Measurements from ENCODE around the gene PROM2.

The PROM2 gene

DNA sequence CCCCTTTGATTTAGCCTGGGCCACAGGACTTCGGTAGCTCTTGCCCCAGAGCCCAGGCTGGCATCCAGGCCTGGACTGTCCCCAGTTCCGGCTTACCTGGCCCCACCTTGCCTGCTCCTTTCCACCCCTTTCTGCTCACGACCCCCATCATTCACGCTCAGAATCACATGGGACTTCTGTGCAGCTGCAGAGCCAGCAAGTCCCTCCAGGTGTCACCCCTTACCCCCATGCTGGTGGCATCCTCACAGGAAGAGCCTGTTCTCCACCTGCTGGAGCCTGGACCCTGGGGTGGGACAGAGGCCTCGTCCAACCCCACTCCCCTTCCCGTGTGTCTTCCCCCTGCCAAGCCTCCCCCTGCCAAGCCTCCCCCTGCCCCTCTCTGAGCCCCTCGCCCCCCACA is 15.0 kb downstream of the PROM2 start:
- peak in 1 of 3 experiments; percentile 3 for DNase-seq

DNA sequence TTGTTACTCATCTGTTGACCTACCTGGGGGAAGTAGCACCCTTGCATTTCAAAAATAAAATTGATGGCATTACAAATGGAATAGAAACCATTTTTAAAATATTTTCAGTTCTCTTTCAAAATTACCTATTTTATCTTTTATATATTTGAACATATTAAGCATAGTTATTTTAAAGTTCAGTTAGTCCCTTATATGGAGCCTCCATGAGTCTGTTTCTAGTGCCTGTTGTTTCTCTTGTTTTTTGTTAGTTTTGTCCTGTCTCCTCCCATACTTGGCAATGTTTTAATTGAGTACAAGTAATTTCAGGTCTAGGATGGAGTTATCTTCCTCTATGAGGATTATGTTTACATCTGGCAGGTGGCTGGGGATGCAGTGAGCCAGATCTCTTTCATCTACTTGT is 17.0 kb downstream of the PROM2 start:
- DNase-seq: no peak

DNA sequence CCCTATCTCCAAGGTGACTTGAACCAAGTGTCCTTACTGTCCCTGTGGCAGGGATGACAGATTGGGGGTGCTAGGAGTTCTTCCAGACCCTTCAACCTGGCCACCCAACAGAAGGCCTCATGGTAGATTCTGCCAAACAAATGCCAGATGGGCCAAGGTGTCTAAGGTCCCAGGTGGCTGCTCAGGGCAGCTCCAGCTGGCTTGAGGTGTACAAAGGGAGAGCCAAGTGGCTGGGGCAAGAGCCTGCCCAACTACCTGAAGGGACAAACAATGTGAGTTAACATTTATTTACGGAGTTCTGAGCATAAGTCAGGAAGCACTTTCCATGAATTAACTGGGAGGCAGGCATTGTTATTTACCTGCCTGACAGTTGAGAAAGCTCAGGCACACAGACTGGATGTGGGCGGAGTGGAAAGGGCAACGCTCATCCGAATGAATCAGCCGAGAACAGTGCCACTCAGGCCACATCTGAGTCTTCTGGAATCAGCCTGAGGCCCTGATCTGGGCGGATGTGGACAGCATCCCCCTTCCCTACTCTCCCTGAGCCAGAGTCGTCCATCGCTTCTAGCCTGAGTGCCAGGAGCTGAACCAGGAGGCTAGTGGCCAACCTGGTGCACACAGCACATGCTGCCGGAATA is 18.5 kb downstream of the PROM2 start:
- DNase-seq: no peak

DNA sequence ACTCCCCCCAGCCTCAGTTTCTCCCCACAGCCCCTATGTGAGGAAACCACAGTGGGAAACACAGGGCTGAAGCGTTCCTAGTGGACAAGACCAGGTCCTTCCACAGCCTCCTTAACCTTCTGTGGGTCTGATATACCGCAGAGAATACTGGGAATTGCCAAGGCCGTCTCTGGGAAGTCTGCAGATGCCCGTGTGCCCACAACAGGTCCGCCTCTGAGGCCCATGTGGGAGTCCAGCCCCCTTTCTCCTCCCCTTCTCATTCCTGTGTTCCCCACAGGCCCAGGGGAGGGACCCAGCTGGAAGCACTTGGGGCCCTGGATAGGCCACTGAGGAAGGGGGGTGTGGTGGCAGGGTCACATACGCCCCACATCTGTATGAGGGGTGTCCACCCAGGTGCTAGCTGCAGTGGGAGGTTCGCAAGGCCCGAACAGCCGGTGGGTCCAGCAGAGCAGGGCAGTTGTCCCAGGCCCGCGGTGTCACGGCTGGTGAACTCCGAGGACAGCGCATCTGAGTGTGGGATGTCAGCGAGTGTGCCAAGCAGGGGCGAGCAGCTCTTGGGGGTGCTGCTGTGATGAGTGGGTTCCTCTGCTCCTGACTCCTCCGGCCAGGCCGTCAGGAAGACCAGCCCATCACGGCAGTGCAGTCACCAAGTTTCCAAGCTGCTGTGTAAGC is 20.5 kb downstream of the PROM2 start:
- DNase-seq: no peak

DNA sequence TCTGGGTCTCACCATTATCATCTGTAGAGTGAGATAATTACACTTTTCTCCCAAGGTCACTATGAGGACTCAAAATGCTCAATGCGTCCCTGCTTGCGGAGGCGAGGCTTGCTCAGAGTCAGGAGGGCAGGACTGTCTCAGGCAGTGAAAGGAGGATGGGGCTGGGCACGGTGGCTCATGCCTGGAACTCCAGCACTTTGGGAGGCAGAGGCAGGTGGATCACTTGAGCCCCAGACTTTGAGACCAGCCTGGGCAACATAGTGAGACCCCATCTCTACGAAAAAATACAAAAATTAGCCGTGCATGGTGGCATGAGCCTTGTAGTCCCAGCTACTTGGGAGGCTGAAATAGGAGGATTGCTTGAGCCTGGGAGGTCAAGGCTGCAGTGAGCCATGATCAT is 21.1 kb downstream of the PROM2 start:
- no peak for DNase-seq

DNA sequence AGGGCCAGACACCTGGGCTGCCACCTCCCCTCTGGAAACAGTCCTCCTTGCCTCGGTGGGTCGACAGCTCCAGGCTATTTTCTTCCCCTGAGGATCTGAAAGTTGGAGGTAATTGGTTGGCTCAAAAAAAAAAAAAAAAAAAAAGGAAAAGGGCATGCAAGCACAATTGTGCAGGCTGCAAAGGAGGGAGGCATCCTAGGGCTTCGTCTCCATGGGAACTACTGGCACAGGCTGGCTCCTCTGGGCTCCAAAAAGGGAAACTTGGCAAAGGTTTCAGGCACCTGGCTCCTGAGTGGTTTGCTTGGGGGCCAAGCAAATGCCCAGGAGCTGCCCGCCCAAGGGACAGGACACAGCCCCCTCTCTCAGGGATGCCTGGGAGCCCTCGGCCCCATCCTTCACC is 21.8 kb downstream of the PROM2 start:
- peak; percentile 25 to 93 (median 73) for DNase-seq

DNA sequence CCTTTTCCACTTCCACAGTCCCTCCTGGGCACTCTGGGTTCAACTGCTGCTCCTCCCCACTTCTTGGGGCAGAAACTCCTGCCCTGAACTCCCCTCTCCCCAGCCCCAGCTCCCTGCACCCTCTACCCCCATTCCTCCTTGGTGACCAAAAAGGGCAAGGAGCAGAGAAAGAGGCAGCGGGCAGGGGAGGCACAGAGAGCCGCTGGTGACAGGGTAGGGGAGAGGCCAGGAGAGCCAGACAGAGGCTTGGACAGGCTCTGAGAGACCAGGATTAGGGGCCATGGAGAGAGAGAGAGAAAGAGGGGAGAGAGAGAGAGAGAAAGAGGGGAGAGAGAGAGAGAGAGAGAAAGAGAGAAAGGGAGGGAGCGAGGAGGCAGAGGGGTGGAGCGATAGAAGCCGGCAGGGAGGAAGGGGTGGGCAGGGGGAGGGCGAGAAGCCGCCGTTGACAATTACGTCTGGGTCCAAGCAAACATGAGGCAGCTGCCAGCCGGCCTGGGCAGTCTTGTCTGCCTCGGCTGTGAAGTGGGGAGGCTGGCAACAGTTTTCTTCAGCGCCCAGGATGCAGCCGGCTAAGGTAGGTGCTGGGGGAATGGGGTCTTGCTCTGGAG is 22.7 kb downstream of the PROM2 start, which contains the start of gene KCNIP3:
TSS of gene KCNIP3 (plus strand) at position 468 of the 608 bp plus-strand sequence. CDS start at position 560, 92 bp downstream.
- DNase-seq: peak; percentile 13 to 88 (median 80)

DNA sequence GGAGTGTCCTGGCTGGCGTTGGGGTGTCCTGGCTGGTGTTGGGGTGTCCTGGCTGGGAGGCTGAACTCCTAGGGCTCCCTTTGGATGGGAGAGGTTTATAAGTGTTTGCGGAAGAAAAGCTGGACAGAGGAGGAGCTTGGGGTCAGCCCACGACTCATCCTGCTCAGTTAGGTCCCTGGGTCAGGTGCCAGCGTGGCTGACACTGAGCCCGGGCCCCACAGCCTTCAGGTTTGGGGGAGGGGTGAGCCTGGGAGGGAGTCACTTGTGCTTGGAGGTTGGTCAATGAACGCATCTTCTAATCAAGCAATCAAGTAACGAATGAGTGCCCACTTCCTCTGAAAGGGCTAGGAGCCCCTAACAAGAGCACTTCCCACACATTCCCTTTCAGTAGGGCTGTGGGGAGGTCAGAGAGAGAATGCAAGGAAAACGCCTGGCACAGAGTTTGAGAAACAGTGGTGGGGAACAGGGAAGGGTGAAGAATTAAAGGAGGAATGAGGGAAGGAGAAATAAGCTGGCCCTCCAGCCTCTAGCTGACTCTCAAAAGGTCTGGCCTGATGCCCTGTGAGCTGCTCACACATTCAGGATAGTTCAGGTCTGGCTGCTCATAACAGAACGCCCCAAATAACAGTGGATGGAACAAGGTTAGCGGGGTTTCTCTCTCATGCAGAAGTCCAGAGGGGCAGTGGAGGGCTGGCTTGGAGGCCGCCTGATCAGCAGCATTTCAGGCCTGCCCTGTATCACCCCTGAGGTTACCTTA is 23.6 kb downstream of the PROM2 start:
- DNase-seq: peak in 2 of 3 experiments; percentile 30 to 66

DNA sequence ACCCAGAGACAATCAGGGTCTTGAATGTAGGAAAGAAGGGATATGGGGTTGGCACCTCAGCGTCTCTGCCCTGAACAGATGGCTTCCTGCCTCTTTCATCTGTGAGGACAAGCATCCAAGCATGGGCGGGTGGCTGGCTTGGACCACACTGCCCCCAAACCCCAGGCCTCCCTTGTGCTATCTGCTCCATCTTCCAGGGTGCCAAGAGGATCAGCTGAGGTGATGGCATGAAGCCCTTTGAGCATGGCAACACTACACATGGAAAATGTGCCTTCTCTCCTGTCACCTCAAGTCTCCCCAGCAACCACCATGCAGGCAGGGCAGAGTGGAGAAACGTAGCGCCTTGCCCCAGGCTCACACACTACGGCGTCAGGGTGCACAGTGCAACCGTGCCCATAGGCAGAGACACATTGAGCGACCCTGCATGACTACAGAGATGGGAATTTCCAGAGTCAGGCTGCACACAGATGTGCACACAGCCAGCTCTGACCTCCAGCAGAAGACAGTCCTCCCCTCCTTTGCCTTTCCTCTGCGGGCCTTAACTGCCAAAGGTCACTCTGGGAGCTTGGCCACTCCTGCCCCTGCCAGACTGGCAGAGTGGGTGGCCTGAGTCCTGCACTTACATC is 24.4 kb downstream of the PROM2 start:
- no peak for DNase-seq

DNA sequence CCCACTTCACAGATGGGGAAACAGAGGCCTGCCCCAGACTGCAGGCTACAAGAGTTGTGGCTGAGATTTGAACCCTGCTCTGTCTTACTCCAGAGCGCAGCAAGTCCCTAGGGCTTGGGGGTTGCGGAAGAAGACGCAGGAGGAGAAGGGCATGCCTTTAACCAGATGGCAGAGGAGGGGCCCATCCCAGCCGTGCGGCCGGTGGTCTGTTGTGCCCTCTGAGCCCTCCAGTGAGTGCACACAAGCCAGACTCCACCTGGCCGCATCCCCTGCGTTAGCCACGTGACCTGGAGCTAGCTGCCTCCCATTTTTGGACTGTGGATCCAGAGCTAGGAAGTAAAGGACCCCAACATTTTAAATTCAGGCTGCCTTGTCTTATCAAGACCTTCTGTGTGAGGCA is 25.7 kb downstream of the PROM2 start:
- no peak for DNase-seq

DNA sequence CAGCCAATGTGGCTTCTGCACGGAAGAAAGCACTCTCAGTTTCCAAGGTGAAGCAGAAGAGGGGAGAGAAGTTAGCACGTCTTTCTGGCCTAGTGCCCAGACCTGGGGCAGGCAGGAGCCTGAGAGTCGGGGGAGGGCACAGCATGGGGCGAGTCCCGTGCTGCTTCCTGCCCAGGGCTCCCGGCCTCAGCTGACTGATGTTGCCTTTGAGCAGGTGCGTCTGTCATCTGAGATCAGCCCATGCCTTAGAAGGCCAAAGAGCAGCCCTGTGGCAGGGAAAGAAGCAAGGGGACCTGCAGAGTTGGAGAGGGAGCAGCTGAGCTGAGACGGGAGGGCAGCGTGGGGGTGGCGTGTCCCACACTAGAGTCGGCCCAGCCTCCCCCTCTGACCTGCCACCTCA is 26.2 kb downstream of the PROM2 start:
- peak; percentile 55 to 87 (median 64) for DNase-seq

DNA sequence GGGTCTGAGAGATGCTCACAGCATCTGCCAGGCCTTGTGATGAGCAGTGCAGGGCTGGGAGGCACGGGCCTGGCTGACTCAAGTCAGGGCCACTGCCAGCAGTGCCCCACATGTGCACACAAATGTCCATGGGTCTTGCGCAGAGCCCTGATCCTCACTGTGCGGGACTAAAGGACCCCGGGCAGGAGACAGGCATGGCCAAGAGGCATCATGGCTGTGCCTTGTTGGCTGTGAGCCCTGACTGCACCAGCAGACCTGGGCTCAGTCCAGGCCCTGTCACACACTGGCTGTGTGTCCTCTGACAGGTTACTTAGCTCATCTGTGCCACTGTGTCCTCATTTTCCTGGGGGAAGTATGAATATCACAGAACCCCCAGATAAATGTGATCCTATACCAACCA is 26.9 kb downstream of the PROM2 start:
- DNase-seq: no peak

DNA sequence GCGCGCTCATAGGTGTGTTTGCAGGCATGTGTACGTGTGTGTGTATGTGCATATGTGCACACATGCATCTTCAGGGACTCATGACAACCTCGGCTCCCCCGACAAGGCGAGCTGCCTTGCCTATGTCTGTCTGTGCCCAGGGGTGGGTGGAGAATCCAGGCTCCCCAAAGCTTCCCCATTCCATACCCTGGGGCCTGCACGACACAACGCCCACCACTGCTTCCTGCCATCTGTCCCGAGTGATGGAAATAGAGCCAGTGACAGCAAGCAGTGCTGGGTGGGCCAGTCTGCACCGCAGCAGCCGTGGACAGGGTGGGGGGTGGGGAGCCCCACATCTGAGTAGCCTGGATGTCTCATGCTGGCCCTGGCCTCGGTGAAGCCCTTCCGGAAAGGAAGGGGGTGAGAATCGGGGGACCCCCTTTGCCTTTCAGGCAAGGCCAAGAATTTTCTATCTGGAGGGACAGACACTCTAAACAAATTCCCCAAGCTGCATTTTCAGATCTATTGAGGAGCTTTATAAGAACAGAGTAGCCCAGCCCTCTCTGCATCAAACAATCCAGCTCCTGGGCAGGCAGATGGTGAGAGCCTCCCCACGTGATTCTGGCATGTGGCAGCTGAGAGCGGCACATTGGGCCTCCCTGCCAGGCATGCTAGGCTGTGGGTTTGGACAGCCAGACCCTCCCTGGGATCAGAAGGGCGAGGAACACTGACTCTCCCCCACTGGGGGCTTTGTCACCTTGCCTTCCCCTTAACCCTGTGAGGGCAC is 27.8 kb downstream of the PROM2 start:
- DNase-seq: no peak

DNA sequence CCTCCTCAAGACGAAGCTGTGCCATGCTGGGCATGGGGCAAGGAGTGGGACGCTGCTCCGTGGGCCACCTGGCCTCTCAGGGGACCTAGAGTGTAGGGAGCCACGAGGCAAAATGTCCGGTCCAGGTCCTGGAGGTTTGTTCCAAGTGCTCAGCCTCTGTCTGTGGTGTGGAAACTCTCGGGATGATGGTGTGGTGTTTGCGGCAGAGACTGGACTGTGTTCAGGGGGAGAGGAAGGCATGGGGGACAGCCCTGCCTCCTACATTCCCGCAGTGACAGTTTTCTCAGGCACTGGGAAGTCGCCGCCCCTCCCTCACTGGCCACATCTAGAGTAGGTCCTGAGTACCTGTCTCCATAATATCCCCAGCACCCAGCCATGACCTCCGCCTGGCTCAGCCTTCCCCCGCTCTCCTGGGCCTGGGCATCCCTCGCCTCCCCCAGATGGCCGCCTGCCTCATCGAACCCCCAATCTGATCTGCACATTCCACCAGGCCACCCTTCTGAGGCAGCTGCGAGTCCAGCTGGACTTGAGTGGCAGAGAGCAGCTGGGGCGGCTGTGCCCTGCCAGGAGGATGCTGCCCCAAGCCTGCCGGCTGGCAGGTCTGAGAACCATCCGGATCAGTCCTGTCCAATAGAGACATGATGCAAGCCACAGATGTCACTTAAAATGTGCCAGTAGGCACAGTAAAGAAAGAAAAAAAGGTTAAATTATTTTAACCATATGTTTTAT is 29.1 kb downstream of the PROM2 start:
- DNase-seq: peak in 1 of 3 experiments; percentile 9

DNA sequence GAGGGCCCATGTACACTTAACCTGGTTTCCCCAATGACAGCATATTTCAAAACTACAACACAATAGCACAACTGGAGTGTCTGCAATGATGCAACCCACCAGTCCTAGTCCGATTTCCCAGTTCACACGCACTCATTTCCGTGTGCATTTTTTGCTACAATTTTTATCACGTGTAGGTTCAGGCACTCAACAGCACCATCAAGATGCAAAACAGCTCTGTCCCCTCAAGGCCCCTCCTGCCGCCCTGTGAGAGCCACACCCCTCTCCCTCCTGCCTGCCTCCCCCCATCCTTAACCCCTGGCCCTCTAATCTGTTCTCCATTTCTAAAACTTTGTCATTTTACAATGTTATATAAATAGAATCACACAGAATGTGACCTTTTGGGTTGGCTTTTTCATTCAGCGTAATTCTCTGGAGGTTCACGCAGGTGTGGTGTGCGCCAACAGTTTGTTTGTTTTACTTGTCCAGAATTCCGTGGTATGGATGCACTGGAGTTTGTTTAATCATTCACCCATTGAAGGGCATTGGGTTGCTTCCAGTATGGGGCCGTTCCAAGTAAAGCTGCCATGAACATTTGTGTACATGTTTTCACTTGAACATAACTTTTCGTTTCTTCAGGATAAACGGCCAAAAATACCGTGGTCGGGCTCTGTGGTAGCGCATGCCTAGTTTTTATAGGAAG is 31.3 kb downstream of the PROM2 start:
- DNase-seq: peak in 1 of 3 experiments; percentile 23

DNA sequence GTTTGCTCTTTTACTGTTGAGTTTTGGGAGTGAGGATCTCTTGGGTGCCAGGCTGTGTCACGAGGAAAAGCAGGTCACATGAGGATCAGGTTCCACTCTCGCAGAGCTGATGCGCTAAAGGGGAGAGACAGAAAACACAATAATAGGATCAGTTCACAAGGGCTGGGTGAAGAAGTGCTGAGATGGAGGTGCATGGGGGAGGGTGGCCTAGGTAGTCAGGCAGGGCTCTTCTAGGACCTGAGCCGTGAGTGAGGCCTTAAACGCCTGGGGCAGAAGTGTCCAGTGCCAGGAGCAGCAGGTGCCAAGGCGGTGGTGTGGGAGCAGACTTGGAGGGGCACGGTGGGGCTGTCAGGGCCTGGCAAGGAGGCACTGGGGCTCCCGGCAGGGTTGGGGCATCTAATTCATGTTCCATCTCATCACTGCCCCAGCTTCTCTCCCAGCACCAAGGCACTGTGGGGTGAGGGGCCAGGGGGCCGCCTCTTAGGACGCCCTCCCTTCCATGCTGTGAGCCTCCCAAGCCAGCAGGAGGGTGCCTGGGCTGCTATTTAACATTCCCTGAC is 32.2 kb downstream of the PROM2 start:
- peak in 2 of 3 experiments; percentile 8 to 9 for DNase-seq

DNA sequence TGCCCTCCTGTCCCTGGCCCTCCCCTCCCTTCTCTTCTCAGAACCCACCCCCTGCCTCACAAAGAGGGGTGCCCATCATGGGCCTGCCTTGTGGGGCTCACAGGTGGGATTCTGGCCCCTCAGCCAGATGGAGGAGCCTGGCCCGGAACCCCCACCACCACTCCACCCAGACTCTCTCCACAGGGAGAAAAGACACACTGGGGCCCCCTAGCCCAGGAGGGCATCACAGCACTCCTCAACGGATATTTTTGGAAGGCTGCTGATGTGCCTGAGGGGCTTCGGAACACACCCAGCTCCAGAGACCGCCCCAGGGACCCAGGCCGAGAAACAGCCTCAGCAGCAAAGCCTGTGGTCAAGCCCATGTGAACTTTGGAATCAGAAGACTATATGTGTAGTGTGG is 32.8 kb downstream of the PROM2 start:
- DNase-seq: no peak

DNA sequence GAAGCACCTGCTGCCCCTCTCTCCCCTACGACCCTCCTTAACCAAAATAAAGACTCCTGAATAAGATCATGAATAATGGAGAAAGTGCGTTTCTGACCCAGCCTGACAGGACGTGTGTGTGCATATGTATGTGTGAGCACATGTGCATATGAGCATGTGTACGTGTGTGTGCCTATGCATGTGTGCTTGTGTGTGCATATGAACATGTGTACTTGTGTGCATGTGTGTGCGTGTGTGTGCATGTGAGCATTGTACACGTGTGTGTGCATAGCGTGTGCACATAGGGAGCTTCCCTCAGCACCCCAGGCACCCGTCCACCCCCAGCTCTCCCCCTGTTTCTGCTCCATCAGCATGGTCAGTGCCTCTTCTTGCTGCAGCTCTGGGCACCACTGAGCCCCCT is 33.6 kb downstream of the PROM2 start:
- no peak for DNase-seq

DNA sequence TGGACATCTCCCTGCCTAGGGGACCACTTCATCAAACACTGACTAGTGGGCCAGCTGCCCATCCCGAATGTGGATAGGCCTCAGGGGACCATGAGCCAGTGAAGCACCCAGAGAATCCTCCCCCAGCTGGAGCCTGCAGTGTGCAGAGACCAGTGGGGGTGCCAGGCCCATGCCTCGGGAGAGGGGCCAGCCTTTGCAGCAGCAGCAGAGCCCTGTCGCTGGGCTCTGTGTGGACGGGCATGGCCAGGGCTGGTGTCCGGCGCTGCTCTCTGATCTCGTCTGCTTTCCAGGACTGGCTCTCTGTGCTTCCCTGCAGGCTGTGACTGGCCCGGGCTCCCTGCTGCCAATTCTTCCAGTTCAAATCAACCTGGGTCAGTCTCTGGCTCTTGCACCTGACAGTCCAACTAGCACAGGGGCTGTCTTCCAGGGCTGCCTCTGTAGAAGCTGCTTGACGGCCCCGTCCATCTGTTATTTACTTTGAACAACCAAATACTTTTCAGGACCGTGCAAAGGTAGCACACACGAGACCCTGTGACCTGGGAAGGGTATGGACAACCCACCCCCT is 34.3 kb downstream of the PROM2 start:
- no peak for DNase-seq

DNA sequence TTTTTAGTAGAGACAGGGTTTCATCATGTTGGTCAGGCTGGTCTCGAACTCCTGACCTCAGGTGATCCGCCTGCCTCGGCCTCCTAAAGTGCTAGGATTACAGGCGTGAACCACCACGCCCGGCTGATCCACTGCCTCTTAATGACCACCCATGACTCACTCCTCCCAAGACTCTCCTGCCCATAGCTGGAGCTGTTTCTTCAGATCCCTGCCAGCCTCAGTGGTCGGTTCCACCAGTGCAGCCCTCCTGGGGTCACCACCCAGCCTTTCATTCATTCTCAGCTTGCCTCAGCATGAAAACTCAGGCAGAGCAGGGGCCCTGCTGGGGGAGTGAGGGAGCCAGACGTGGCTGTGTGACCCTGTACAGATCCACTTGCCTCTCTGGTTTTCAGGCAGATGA is 35.4 kb downstream of the PROM2 start:
- no peak for DNase-seq
